ENCODE data around the gene JADE2.

JADE2 gene

DNA sequence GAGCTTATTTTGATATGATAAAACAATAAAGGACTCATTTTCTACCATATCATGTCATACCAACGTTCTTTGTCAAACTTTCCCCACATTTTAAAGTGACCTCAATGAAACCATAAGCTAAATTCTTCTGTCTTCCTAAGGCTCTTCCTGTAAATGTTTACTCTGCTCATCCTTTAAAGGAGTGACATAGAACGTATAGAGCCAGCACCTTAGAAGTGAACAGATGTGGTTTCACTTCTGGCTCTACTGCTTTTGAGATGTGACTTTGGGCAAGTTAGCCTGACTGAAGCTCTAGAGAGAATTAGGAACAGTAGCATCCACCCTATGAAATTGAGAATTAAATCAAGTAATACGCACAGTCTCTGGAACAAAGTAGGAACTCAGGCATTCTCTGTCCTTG, 83.1 kb downstream of the JADE2 start:
- peak overlapping the region in 1 of 3 experiments; percentile 81 for H3K27ac Mint-ChIP-seq
- H3K4me3 Mint-ChIP-seq, result no peak overlapping the region
- TF ChIP-seq, protein P1, sequence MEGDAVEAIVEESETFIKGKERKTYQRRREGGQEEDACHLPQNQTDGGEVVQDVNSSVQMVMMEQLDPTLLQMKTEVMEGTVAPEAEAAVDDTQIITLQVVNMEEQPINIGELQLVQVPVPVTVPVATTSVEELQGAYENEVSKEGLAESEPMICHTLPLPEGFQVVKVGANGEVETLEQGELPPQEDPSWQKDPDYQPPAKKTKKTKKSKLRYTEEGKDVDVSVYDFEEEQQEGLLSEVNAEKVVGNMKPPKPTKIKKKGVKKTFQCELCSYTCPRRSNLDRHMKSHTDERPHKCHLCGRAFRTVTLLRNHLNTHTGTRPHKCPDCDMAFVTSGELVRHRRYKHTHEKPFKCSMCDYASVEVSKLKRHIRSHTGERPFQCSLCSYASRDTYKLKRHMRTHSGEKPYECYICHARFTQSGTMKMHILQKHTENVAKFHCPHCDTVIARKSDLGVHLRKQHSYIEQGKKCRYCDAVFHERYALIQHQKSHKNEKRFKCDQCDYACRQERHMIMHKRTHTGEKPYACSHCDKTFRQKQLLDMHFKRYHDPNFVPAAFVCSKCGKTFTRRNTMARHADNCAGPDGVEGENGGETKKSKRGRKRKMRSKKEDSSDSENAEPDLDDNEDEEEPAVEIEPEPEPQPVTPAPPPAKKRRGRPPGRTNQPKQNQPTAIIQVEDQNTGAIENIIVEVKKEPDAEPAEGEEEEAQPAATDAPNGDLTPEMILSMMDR (IDR thresholded peaks at IDR 0.05; ENCODE audit: unreplicated experiment in 3 of 3), result no peak
- H3K27me3 Mint-ChIP-seq (ENCODE audit: low read depth), result no peaks in the 10 kb centered on the region
- no peaks in the 10 kb centered on the region for H3K4me1 Mint-ChIP-seq
- peaks cover 69% of the 10 kb centered on the region for H3K36me3 Mint-ChIP-seq (ENCODE audit: low read depth)
- no peaks in the 10 kb centered on the region for H3K9me3 Mint-ChIP-seq

DNA sequence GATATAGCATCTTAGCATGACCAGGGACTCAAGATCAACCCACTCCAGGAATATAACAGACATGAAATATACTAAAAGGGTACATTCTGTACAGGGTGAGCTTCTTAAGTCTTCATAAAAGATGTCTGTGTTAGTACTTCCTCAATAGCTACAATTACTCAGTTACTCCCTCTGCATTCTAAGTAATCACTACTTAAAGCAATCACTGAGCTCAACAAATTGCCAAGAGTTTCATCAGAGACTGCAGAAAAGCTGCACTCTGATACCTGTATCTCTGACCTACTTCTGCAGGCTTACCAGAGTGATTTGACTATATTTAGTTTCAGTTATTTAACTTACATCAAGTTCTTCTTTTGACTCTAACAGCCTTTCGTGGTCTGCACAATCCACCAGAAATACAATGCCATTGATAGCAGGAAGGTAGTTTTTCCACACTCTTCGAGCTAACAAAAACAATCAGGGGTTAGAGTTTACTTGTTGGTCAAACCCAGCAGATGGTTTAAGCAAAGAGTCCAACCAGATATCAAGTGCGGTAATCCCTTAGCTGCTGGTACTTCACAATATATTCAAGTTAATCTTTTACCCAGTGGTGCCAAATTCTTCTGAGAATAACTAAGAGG, 83.9 kb downstream of the JADE2 start:
- Mint-ChIP-seq H3K4me1 (no peaks in the 10 kb centered on the region), H3K27ac (peak overlapping the region; percentile 37 to 81 (median 41)), H3K36me3 (ENCODE audit: low read depth) (peaks cover 71% of the 10 kb centered on the region), H3K4me3 (no peak overlapping the region), H3K27me3 (ENCODE audit: low read depth) (no peaks in the 10 kb centered on the region), H3K9me3 (no peaks in the 10 kb centered on the region)
- TF ChIP-seq, protein P1 (IDR thresholded peaks at IDR 0.05; ENCODE audit: unreplicated experiment in 3 of 3), result no peak

DNA sequence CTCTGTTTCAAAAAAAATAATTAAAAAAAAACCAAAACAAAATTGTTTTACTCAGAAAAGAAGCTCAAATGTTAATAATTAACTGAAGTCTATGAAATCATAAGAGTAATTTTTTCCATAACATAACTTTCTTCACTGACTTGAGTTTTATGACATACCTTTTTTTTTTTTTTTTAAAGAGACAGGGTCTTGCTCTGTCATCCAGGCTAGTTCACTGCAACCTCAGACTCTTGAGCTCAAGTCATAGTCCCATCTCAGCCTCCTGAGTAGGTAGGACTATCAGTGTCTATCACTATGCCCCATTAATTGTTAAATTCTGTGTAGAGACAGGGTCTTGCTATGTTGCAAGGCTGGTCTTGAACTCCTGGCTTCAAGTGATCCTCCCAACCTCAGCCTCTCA, 85.3 kb downstream of the JADE2 start:
- no peak overlapping the region for H3K27ac Mint-ChIP-seq
- no peaks in the 10 kb centered on the region for H3K9me3 Mint-ChIP-seq
- TF ChIP-seq, protein P1 (IDR thresholded peaks at IDR 0.05; ENCODE audit: unreplicated experiment in 3 of 3), result no peak
- H3K36me3 Mint-ChIP-seq (ENCODE audit: low read depth), result peaks cover 73% of the 10 kb centered on the region
- no peaks in the 10 kb centered on the region for H3K27me3 Mint-ChIP-seq (ENCODE audit: low read depth)
- H3K4me3 Mint-ChIP-seq, result no peak overlapping the region
- no peaks in the 10 kb centered on the region for H3K4me1 Mint-ChIP-seq

DNA sequence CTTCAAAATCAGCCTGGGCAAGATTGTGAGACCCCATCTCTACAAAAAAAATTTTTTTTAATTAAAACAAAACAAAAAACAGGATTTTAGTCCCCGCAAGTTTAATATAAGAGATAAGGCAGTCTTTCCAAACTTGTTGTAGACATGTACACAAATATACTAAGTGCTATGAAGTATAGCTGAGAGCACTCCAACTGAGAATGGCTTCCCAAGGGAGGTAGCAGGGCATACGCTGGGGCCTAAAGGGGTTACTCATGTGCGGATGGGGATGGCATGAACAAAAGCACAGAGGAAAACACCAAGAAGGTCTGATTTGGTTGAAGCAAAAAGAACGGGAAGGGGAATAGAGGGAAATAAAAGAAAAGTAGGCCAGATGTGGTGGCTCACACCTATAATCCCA, 86.0 kb downstream of the JADE2 start:
- Mint-ChIP-seq H3K4me3 (no peak overlapping the region), H3K27ac (no peak overlapping the region), H3K9me3 (no peaks in the 10 kb centered on the region), H3K27me3 (ENCODE audit: low read depth) (no peaks in the 10 kb centered on the region), H3K36me3 (ENCODE audit: low read depth) (peaks cover 68% of the 10 kb centered on the region), H3K4me1 (no peaks in the 10 kb centered on the region)
- TF ChIP-seq, protein P1 (IDR thresholded peaks at IDR 0.05; ENCODE audit: unreplicated experiment in 3 of 3), result no peak

DNA sequence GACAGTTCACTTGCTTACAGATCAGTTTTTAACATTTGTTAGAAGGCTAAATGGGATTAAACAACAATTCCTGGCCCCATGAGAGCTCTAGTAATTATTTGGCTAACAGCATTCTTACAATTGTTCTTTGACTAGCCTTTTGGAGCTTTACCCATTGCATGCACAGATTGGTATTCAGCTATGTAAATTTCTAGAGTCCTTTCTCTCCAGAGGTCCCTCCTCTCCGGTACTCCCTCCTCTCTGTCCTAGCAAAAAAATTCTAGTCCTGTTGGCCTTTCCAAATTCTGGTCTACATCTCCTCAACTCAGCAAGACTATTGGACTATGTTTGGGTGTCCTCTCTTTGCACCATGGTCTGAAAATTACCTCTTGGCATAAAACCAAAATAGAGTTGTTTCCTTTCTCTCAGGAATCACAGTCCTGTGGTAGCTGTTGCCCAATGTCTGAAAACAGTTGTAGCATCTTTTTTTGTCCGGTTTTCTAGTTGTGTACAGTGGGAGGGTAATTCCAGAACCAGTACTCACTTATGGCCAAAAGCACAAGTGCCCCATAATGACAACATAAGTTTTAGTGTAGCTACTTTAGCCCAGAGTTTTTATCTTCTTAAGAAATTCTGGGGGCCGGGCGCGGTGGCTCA, 89.1 kb downstream of the JADE2 start:
- Mint-ChIP-seq H3K4me3 (no peak overlapping the region), H3K36me3 (ENCODE audit: low read depth) (peaks cover 58% of the 10 kb centered on the region), H3K27ac (no peak overlapping the region), H3K4me1 (no peaks in the 10 kb centered on the region), H3K9me3 (no peaks in the 10 kb centered on the region), H3K27me3 (ENCODE audit: low read depth) (no peaks in the 10 kb centered on the region)
- TF ChIP-seq, protein P1 (IDR thresholded peaks at IDR 0.05; ENCODE audit: unreplicated experiment in 3 of 3), result no peak

DNA sequence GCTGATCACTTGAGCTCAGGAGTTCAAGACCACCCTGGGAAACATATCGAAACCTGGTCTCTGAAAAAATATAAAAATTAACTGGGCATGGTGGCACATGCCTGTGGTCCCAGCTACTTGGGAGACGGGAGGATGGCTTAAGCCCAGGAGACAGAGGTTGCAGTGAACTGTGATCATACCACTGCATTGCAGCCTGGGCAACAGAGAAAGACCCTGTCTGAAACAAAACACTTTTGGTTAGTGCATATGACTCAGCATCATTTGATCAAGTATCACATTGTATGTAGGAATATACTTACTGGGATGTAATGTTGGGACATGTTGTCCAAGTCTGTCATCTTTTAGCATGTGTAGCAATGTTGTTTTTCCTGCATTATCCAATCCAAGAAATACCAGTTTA, 95.2 kb downstream of the JADE2 start:
- no peak overlapping the region for H3K27ac Mint-ChIP-seq
- TF ChIP-seq, protein P1 (IDR thresholded peaks at IDR 0.05; ENCODE audit: unreplicated experiment in 3 of 3), result no peak
- H3K36me3 Mint-ChIP-seq (ENCODE audit: low read depth), result peaks cover 35% of the 10 kb centered on the region
- H3K4me3 Mint-ChIP-seq, result no peak overlapping the region
- no peaks in the 10 kb centered on the region for H3K9me3 Mint-ChIP-seq
- no peaks in the 10 kb centered on the region for H3K27me3 Mint-ChIP-seq (ENCODE audit: low read depth)
- no peaks in the 10 kb centered on the region for H3K4me1 Mint-ChIP-seq
